Measurements from ENCODE around the gene SNX22. TPM values are rescaled to one million over a fixed set of nuclear protein-coding genes. Genes with fewer than 3 reads are reported as not detected.

Gene SNX22
- total RNA-seq, result 0.19 and 0.28 TPM in 2 replicates

DNA sequence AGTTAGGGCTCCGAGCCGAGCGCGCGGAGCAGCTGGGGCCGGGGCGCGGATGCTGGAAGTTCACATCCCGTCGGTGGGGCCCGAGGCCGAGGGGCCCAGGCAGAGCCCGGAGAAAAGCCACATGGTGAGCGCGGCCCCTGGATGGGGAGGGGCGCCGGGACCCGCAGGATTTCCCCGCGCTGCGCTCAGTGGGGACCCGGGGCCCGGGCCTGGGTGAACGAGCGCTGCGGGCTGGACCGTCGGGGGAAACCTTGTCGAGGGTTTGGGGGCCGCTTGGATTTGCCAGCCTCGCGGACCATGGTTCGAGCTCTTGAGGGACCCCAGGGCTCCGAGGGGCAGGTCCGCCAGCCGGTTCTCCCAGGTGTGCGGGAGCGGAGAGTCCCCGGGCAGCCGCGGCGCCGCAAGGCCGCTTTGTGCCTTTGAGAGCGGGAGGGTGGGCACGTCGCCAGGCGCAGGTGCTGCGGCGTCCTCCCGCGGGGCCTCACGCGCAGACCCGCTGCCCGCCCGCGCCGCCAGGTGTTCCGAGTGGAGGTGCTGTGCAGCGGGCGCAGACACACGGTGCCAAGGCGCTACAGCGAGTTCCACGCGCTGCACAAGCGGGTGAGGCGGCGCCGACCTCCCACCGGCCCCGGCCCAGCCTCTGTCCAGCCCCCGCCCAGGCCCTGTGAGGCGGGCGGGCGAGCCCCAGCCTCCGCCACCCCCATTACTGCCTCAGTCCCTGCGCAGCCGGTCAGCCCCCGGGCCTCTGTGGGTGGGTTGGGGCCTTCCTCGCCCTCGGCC, at the start of gene SNX22:
SNX22 (plus strand) TSS at position 5 of the 780 bp plus-strand sequence; CDS start at position 50, 45 bp downstream.

GRCh38 chr15:64162869-64163658, 11.5 kb downstream of the SNX22 start, which contains the start of gene PPIB:
PPIB (minus strand) TSS chr15:64163022; CDS start chr15:64162986, 36 bp downstream.

Other genes with a start within 250 kb of the SNX22 start
- gene DAPK2, start 105.2 kb upstream of the SNX22 start, total RNA-seq, result 0.38 and 3.9 TPM in 2 replicates
- 50.7 and 69.4 TPM in 2 replicates for gene CIAO2A, start 57.9 kb upstream of the SNX22 start, total RNA-seq
- 33.3 and 54.3 TPM in 2 replicates for gene SNX1, start 55.7 kb upstream of the SNX22 start, total RNA-seq
- gene PPIB, start 11.3 kb downstream of the SNX22 start, total RNA-seq, result 1,403 and 1,545 TPM in 2 replicates
- gene CSNK1G1, start 204.4 kb downstream of the SNX22 start, total RNA-seq, result 22.6 and 22.8 TPM in 2 replicates
- gene PCLAF, start 229.7 kb downstream of the SNX22 start, total RNA-seq, result 5.6 and 25.1 TPM in 2 replicates
- gene TRIP4, start 236.1 kb downstream of the SNX22 start, total RNA-seq, result 11.0 and 13.4 TPM in 2 replicates